Endothelial cell of umbilical vein (primary cell): Measurements from ENCODE around the gene CECR2. TPM values are rescaled to one million over a fixed set of nuclear protein-coding genes. Genes with fewer than 3 reads are reported as not detected.

Experiments used
- BruUV-seq: library from RNA; stranded (reverse); fragments of 400-500 nt; replicated peaks from 2 replicates; lab custom pipeline; 2021; lab: Mats Ljungman, UMichigan
- CTCF ChIA-PET: fragments of 300-600, 350-600 bp; sonication (Branson Sonifier 250); formaldehyde crosslinking; loops from one replicate; lab custom pipeline; 2021; ENCODE audit warnings: antibody characterized with exemption, inconsistent platforms; lab: Charles Lee
- POLR2A ChIA-PET: fragments of 300-600, 350-600 bp; sonication (Branson Sonifier 250); formaldehyde crosslinking; loops from one replicate; lab custom pipeline; 2021; ENCODE audit warnings: antibody characterized with exemption, inconsistent platforms; lab: Charles Lee
- DNase-seq: peaks from one replicate; pipeline ENCODE4 v3.0.0-alpha.2; 2011; ENCODE audit warnings: low read depth, low spot score
- FAIRE-seq: peaks from 2 replicates; lab custom pipeline; 2011; peaks lifted over from hg19 to GRCh38; lab: Jason Lieb, UNC
- H2AFZ ChIP-seq: 2 replicates; pipeline ENCODE4 v1.6.0; 2012; ENCODE audit warnings: low read depth, low read length, control low read depth, inconsistent platforms
- H3K27ac ChIP-seq: 2 replicates; pipeline ENCODE4 v1.5.1; 2011; ENCODE audit warnings: low read depth, mild to moderate bottlenecking, control low read depth, low read length, moderate library complexity; ENCODE audit not compliant: insufficient read depth
- H3K27me3 ChIP-seq, 2 experiments: 2 replicates each; pipeline versions ENCODE4 v1.6.0 to v1.6.1; 2011; ENCODE audit warnings: low read length in 2 of 2, mixed read lengths in 1 of 2; ENCODE audit not compliant: control insufficient read depth in 2 of 2, insufficient read depth in 2 of 2
- H3K36me3 ChIP-seq, 2 experiments: 2 replicates in 1 of 2; 3 replicates in 1 of 2; pipeline ENCODE4 v1.5.1; 2011; ENCODE audit warnings: low read length in 2 of 2, mild to moderate bottlenecking in 1 of 2, moderate library complexity in 1 of 2; ENCODE audit not compliant: control insufficient read depth in 2 of 2, insufficient read depth in 2 of 2; ENCODE audit errors: extremely low read depth in 1 of 2
- H3K4me1 ChIP-seq: 3 replicates; pipeline ENCODE4 v1.5.1; 2011; ENCODE audit warnings: mild to moderate bottlenecking, low read length; ENCODE audit not compliant: control insufficient read depth, insufficient read depth; ENCODE audit errors: extremely low read depth
- H3K4me2 ChIP-seq: 2 replicates; pipeline ENCODE4 v1.6.1; 2011; ENCODE audit warnings: low read length, control low read depth, mixed read lengths; ENCODE audit not compliant: insufficient read depth
- H3K4me3 ChIP-seq, 3 experiments: fragments of 200-600 bp in 1 of 3; sonication (generic), shearing (Covaris generic) in 1 of 3; replicated peaks in 1 of 3; 2 replicates each; pipeline ENCODE4 v1.5.1; 2011 to 2016; ENCODE audit warnings: control low read depth in 3 of 3, low read length in 3 of 3, mild to moderate bottlenecking in 2 of 3, inconsistent platforms in 1 of 3, low read depth in 1 of 3, moderate library complexity in 1 of 3; ENCODE audit not compliant: insufficient read depth in 1 of 3
- H3K79me2 ChIP-seq: 2 replicates; pipeline ENCODE4 v1.6.0; 2012; ENCODE audit warnings: low read length, inconsistent platforms; ENCODE audit not compliant: control insufficient read depth, insufficient read depth
- H3K9ac ChIP-seq: replicated peaks from 2 replicates; pipeline ENCODE3; 2011; ENCODE audit warnings: low read length, control low read depth; ENCODE audit not compliant: insufficient read depth; ENCODE audit errors: extremely low read depth
- H3K9me1 ChIP-seq: replicated peaks from 3 replicates; pipeline ENCODE4 v1.6.0; 2011; ENCODE audit warnings: mild to moderate bottlenecking, low read length; ENCODE audit not compliant: control insufficient read depth, insufficient read depth; ENCODE audit errors: extremely low read depth
- H3K9me3 ChIP-seq: replicated peaks from 2 replicates; pipeline ENCODE4 v1.5.1; 2012; ENCODE audit warnings: low read length, inconsistent platforms; ENCODE audit not compliant: control insufficient read depth, insufficient read depth
- H4K20me1 ChIP-seq: replicated peaks from 2 replicates; pipeline ENCODE3; 2011; ENCODE audit warnings: mild to moderate bottlenecking, low read length; ENCODE audit not compliant: control insufficient read depth, insufficient read depth; ENCODE audit errors: extremely low read depth
- EZH2 ChIP-seq: IDR thresholded peaks from 2 replicates; pipeline ENCODE4 v1.6.1; 2012; ENCODE audit warnings: borderline replicate concordance, low read depth, mild to moderate bottlenecking, moderate library complexity, low read length, inconsistent platforms; ENCODE audit not compliant: severe bottlenecking
- FOS ChIP-seq: IDR thresholded peaks from 2 replicates; pipeline ENCODE4 v1.6.1; 2011; ENCODE audit warnings: mild to moderate bottlenecking, low read length, moderate library complexity, borderline replicate concordance; ENCODE audit not compliant: insufficient read depth
- JUN ChIP-seq: IDR thresholded peaks from 2 replicates; pipeline ENCODE4 v1.6.1; 2011; ENCODE audit warnings: borderline replicate concordance, low read depth; ENCODE audit not compliant: insufficient read length, insufficient read depth
- MYC ChIP-seq: IDR thresholded peaks from one replicate; pipeline ENCODE4 v1.6.1; 2011; ENCODE audit warnings: mild to moderate bottlenecking, low read depth, low read length
- POLR2A ChIP-seq: IDR thresholded peaks from 2 replicates; pipeline ENCODE4 v1.6.1; 2012; ENCODE audit warnings: low read depth, mild to moderate bottlenecking, control low read depth, low read length
- POLR2AphosphoS5 ChIP-seq: IDR thresholded peaks from 2 replicates; pipeline ENCODE4 v1.6.1; 2012; ENCODE audit warnings: low read depth, mild to moderate bottlenecking, control low read depth, low read length, moderate library complexity; ENCODE audit not compliant: insufficient read depth
- dilution Hi-C: fragments of 300-500 bp; cut with MboI; formaldehyde crosslinking; loops from one replicate; pipeline ENCODE4 v1.15.0; 2019; ENCODE audit warnings: low sequenced_read_pairs; ENCODE audit not compliant: extremely low pct_ligation_motif_present
- intact Hi-C: fragments of 100-400 bp; cut with micrococcal nuclease; formaldehyde crosslinking; loops from one replicate; pipeline ENCODE4 v1.10.0; 2022
- polyA plus RNA-seq, 4 experiments: library from polyadenylated mRNA; depleted of rRNA in 3 of 4; stranded (reverse) in 3 of 4; unstranded in 1 of 4; fragments of >200 nt; gene quantifications; 2 replicates each; pipeline versions ENCODE4 v1.2.1 to v1.2.3, GENCODE V29; 2011 to 2012; ENCODE audit warnings: missing spikeins in 1 of 4
- total RNA-seq: library from RNA; stranded (reverse); gene quantifications from 2 replicates; pipeline ENCODE4 v1.2.3, GENCODE V29; 2021
- TF ChIP-seq, protein P1 (sequence below): IDR thresholded peaks from 2 replicates; pipeline ENCODE4 v1.6.1; 2011; ENCODE audit not compliant: insufficient read depth, insufficient read length

CECR2 gene
- total and polyA plus RNA-seq, 2 donors (not counting 3 experiments of a cell fraction or from before 2014, with no cell fraction given), result 0.01 TPM; not detected in 1

- Histone ChIP-seq H3K79me2 (no peaks in the 10 kb centered on the region), H3K36me3 (no peaks in the 10 kb centered on the region), H3K9ac (no peak overlapping the region), H3K27me3 (peaks cover 2 to 4% of the 10 kb centered on the region in 2 experiments), H3K4me1 (no peaks in the 10 kb centered on the region), H2AFZ (no peak overlapping the region), H3K9me1 (no peaks in the 10 kb centered on the region), H4K20me1 (no peaks in the 10 kb centered on the region), H3K27ac (no peak overlapping the region), H3K4me3 (no peak overlapping the region), H3K4me2 (no peak overlapping the region), H3K9me3 (no peaks in the 10 kb centered on the region)
- TF ChIP-seq, protein P1, sequence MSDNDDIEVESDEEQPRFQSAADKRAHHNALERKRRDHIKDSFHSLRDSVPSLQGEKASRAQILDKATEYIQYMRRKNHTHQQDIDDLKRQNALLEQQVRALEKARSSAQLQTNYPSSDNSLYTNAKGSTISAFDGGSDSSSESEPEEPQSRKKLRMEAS, result no peak
- TF ChIP-seq EZH2 (no peak), POLR2AphosphoS5 (no peak), JUN (no peak), MYC (no peak), FOS (no peak)
- BruUV-seq, result no TSS peak
- POLR2A ChIA-PET, result no interaction called here
- CTCF ChIA-PET, result no interaction called here
- dilution Hi-C loops (no loop called here), intact Hi-C loops (no loop called here)
- FAIRE-seq (no peak), DNase-seq (no peak)
These were observed 26.9 kb upstream of the CECR2 start for GRCh38 chr22:17342361-17342760.

DNA sequence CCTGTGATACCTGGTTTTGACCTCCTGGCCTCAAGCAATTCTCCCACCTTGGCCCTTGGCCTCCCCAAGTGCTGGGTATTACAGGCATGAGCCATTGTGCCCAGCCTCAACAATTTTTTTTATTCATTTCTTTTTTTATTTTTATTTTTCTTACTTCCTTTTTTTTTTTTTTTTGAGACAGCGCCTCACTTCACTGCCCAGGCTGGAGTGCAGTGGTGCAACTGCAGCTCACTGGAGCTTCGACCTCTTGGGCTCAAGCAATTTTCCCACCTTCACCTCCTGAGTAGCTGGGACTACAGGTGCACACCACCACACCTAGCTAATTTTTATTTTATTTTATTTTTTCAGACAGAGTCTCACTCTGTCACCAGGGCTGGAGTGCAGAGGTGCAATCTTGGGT lies 25.5 kb upstream of the CECR2 start:
- DNase-seq (no peak), FAIRE-seq (no peak)
- CTCF ChIA-PET, result interaction anchor here (0.7 kb wide), 1 partner anchor 24 kb away, joined by 4 read pairs; no protein-coding TSS in a partner anchor
- H3K9ac ChIP-seq, result no peak overlapping the region
- H3K27ac ChIP-seq, result no peak overlapping the region
- H3K27me3 ChIP-seq, result peaks cover 2% of the 10 kb centered on the region in 2 experiments
- H3K36me3 ChIP-seq, result no peaks in the 10 kb centered on the region
- no peak overlapping the region for H2AFZ ChIP-seq
- no peak for TF ChIP-seq FOS
- no peak for TF ChIP-seq MYC
- TF ChIP-seq POLR2AphosphoS5, result no peak
- no peak for TF ChIP-seq POLR2A
- no peaks in the 10 kb centered on the region for H3K79me2 ChIP-seq
- no TSS peak for BruUV-seq
- H3K4me1 ChIP-seq, result no peaks in the 10 kb centered on the region
- POLR2A ChIA-PET, result no interaction called here
- no peak overlapping the region for H3K4me2 ChIP-seq
- H3K9me1 ChIP-seq, result no peaks in the 10 kb centered on the region
- dilution Hi-C loops, result no loop called here
- no peaks in the 10 kb centered on the region for H4K20me1 ChIP-seq
- intact Hi-C loops, result no loop called here
- no peaks in the 10 kb centered on the region for H3K9me3 ChIP-seq
- no peak overlapping the region for H3K4me3 ChIP-seq
